OCI-M1 (cell line): ENCODE data around the gene WNT5A.

Experiments
- DNase-seq: peaks from one replicate; lab custom pipeline; 2025; lab: John Stamatoyannopoulos, UW

WNT5A gene

GRCh38 chr3:55446850-55447249 lies 40.3 kb downstream of the WNT5A start:
- DNase-seq, result no peak

- no peak for DNase-seq
These were observed 41.6 kb downstream of the WNT5A start for GRCh38 chr3:55445551-55445950.

GRCh38 chr3:55443346-55443745 lies 43.8 kb downstream of the WNT5A start:
- no peak for DNase-seq

- no peak for DNase-seq
These were observed 44.2 kb downstream of the WNT5A start for GRCh38 chr3:55442861-55443260.

- DNase-seq, result no peak
These were observed 45.6 kb downstream of the WNT5A start for GRCh38 chr3:55441499-55441898.

GRCh38 chr3:55440104-55440708 lies 46.9 kb downstream of the WNT5A start:
- no peak for DNase-seq

GRCh38 chr3:55439657-55440056 lies 47.4 kb downstream of the WNT5A start:
- no peak for DNase-seq

- DNase-seq, result no peak
These were observed 50.5 kb downstream of the WNT5A start for GRCh38 chr3:55436644-55437043.

GRCh38 chr3:55435491-55435890 lies 51.6 kb downstream of the WNT5A start:
- no peak for DNase-seq

GRCh38 chr3:55434789-55435188 lies 52.3 kb downstream of the WNT5A start:
- peak; percentile 13 for DNase-seq

GRCh38 chr3:55431041-55431440 lies 56.1 kb downstream of the WNT5A start:
- DNase-seq, result no peak

GRCh38 chr3:55427739-55428138 lies 59.4 kb downstream of the WNT5A start:
- DNase-seq, result no peak

- no peak for DNase-seq
These were observed 60.6 kb downstream of the WNT5A start for GRCh38 chr3:55426486-55426885.

- no peak for DNase-seq
These were observed 63.3 kb downstream of the WNT5A start for GRCh38 chr3:55423782-55424181.

GRCh38 chr3:55417211-55417610 lies 69.9 kb downstream of the WNT5A start:
- DNase-seq, result no peak

- DNase-seq, result no peak
These were observed 70.7 kb downstream of the WNT5A start for GRCh38 chr3:55416331-55416821.
